Stomach (tissue), 4 donors: ENCODE data around the gene TFCP2L1.

ENCODE experiments used
- POLR2AphosphoS5 ChIP-seq, 3 donors: sonication (generic); formaldehyde crosslinking; IDR thresholded peaks; one replicate each; pipeline ENCODE4 v1.6.1; 2016; ENCODE audit warnings: antibody characterized with exemption in 3 of 3
- TF ChIP-seq, protein P1 (sequence below), 7 experiments: fragments of 450-650 bp in 4 of 7; fragments of 200-600 bp in 3 of 7; sonication (generic) in 3 of 7; IDR thresholded peaks; one replicate each; pipeline ENCODE4 v1.5.1; 2016 to 2019; ENCODE audit warnings: antibody characterized with exemption in 7 of 7, control low read depth in 2 of 7, mild to moderate bottlenecking in 1 of 7

DNA sequence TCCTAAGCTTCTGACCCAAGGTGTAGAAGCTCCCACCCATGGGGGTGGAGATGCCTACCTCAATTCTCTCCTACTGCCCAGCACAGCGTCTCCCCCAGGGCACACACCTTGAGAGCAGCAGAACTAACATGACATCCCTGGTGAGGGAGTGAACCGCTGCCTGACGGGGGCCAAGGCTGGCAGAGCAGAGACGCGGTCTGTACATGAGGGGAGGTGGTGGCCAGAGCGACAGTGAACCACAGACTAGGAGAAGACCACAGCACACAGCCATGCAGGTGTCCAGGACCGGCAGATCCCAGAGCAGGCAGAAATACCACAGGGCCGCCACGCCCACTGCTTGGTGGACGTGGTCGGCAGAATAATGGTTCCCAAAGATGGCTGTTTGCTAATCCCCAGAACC lies 40.4 kb downstream of the TFCP2L1 start:
- TF ChIP-seq, protein P1, sequence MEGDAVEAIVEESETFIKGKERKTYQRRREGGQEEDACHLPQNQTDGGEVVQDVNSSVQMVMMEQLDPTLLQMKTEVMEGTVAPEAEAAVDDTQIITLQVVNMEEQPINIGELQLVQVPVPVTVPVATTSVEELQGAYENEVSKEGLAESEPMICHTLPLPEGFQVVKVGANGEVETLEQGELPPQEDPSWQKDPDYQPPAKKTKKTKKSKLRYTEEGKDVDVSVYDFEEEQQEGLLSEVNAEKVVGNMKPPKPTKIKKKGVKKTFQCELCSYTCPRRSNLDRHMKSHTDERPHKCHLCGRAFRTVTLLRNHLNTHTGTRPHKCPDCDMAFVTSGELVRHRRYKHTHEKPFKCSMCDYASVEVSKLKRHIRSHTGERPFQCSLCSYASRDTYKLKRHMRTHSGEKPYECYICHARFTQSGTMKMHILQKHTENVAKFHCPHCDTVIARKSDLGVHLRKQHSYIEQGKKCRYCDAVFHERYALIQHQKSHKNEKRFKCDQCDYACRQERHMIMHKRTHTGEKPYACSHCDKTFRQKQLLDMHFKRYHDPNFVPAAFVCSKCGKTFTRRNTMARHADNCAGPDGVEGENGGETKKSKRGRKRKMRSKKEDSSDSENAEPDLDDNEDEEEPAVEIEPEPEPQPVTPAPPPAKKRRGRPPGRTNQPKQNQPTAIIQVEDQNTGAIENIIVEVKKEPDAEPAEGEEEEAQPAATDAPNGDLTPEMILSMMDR (IDR thresholded peaks at IDR 0.05) = no peak
- no peak for TF ChIP-seq POLR2AphosphoS5 (IDR thresholded peaks at IDR 0.05)
